ENCODE measurements around the gene CFAP53.
"Not testable (repeated sequence)": the region's sequence is repeated elsewhere in the genome, so short reads cannot be mapped to it uniquely, and the experiment has no call there.

The CFAP53 gene, protein sequence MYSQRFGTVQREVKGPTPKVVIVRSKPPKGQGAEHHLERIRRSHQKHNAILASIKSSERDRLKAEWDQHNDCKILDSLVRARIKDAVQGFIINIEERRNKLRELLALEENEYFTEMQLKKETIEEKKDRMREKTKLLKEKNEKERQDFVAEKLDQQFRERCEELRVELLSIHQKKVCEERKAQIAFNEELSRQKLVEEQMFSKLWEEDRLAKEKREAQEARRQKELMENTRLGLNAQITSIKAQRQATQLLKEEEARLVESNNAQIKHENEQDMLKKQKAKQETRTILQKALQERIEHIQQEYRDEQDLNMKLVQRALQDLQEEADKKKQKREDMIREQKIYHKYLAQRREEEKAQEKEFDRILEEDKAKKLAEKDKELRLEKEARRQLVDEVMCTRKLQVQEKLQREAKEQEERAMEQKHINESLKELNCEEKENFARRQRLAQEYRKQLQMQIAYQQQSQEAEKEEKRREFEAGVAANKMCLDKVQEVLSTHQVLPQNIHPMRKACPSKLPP

DNA sequence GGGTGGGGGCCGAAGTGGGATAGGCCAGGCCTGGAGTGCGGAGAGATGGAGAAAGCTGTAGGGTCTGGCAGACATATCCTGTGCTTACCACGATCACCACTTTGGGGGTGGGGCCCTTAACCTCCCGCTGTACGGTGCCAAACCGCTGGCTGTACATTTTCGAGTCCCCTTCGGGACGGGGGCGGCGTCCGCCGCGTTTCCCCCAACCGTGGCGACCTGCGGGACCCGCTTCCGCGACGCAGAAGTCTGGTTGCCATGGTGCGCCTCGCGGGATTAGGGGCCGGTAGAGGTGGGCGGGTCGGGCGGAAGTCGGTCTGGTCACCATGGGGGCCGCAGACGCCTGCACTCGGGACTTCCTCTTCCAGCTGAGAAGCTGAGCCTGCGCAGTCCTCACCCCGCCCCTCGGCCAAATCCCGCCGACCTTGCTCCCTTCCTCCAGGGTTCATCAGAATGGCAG lies at the start of gene CFAP53:
TSS of gene CFAP53 (minus strand) at position 248 of the 457 bp plus-strand sequence. CDS start at position 157, 91 bp downstream.
- DNase-seq (ENCODE audit: low read depth in 3 of 3), result peak; percentile 68 to 83 (median 75)

GRCh38 chr18:50315100-50315871 lies 49.0 kb upstream of the CFAP53 start:
- DNase-seq (ENCODE audit: low read depth in 3 of 3), result no peak

DNA sequence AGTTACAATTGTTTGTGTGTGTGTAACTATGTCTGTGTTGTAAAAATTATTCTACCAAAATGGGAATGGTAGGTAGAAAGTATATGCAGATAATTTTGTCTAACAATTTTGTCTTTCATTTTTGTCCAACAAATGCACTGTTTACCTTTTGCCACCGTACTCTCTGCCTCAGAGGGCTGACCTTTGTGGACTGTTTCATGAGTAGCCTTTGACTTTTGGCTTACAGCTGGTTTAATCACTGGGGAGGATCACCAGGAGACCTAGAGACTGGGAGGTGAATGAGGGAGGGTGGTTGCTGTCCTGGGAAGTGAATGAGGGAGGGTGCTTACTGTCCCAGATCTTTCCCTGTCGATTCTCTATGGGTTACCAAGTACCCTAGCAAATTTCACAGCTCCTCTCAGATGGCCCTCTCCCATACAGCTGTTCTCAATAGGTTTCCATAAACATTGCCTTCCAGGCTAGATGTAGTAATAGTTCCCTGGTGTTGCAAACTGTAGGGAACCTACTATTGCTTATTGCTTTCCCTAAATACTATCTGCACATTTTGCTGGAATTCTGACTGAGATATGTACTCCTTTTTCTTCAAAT lies 47.7 kb upstream of the CFAP53 start:
- no peak for DNase-seq (ENCODE audit: low read depth in 3 of 3)

GRCh38 chr18:50313031-50313607 lies 46.8 kb upstream of the CFAP53 start:
- no peak for DNase-seq (ENCODE audit: low read depth in 3 of 3)

GRCh38 chr18:50312296-50313030 lies 46.2 kb upstream of the CFAP53 start:
- DNase-seq (ENCODE audit: low read depth in 3 of 3), result no peak

GRCh38 chr18:50311650-50312049 lies 45.4 kb upstream of the CFAP53 start:
- DNase-seq (ENCODE audit: low read depth in 3 of 3), result no peak

- DNase-seq (ENCODE audit: low read depth in 3 of 3), result no peak
These were observed 43.8 kb upstream of the CFAP53 start for GRCh38 chr18:50310080-50310479.

GRCh38 chr18:50308851-50309250 lies 42.6 kb upstream of the CFAP53 start:
- DNase-seq (ENCODE audit: low read depth in 3 of 3), result not testable (repeated sequence)

- peak; percentile 79 to 91 (median 81) for DNase-seq (ENCODE audit: low read depth in 3 of 3)
These were observed 41.6 kb upstream of the CFAP53 start for GRCh38 chr18:50307738-50308470.

DNA sequence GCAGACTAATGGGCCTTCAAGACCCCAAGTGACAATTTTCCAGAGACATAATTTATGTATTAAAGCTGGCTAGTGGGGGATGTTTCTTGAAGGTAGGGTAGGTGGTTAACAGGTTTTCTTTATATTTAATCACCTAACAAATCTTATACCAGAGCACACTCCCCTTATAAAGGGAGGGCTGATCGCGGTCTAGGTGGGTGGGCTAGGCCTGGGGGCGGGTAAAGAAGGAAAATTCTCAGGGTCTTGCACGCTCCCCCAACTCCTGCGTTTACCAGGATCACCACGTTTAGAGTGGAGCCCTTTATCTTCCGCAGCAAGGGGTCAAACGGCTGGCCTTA lies 41.1 kb upstream of the CFAP53 start:
- DNase-seq (ENCODE audit: low read depth in 3 of 3), result no peak

DNA sequence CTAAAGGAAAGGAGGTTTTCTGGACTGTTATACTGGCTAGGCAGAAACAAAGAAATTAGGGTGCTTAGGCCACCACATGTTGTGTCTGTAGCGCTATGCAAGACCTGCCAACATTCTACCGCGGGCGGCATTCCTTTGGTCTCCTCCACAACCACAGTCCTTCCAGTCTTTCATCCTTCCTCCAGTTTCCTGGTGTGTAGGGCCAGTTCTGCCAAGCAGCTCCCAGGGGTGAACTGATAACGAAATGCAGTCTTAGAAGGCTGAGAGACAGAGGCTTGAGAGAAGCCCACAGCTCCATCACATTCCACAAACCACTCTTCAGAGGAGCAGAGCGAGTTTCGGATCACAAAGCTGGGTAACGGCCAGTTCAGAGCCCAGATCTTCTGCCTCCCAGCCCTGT lies 40.6 kb upstream of the CFAP53 start:
- no peak for DNase-seq (ENCODE audit: low read depth in 3 of 3)

GRCh38 chr18:50301074-50301473 lies 34.8 kb upstream of the CFAP53 start:
- no peak for DNase-seq (ENCODE audit: low read depth in 3 of 3)

DNA sequence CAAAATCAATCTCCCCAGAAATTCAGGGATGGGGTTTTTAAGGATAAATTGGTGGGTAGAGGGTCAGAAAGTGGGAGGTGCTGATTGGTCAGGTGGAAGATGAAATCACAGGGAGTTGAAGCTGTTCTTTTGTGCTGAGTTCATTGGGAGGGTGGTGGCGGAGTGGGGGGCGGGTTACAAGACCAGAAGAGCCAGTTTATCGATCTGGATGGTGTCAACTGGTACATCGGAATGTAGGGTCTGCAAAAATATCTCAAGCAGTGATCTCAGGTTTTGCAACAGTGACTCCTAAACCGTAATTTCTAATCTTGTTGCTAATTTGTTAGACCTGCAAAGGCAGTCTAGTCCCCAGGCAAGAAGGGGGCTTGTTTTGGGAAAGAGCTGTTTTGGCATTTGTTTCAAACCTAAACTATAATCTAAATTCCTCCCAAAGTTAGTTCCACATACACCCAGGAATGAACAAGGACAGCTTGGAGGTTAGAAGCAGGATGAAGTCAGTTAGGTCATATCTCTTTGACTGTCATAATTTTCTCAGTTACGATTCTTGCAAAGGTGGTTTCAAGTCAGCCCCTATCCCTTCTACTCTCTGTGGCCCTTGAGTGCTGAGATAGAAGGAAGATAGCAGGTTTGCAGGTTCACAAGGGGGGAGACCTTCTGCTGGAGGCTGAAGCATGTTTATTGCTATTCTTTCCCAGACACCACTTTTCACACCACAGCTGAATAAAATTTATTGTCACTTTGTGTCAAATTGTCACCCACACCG lies 33.5 kb upstream of the CFAP53 start:
- no peak for DNase-seq (ENCODE audit: low read depth in 3 of 3)

- no peak for DNase-seq (ENCODE audit: low read depth in 3 of 3)
These were observed 32.4 kb upstream of the CFAP53 start for GRCh38 chr18:50298443-50299284.

GRCh38 chr18:50297621-50298442 lies 31.5 kb upstream of the CFAP53 start:
- peak in 2 of 3 donors; percentile 56 to 62 for DNase-seq (ENCODE audit: low read depth in 3 of 3)

- DNase-seq (ENCODE audit: low read depth in 3 of 3), result no peak
These were observed 26.7 kb upstream of the CFAP53 start for GRCh38 chr18:50293039-50293438.

DNA sequence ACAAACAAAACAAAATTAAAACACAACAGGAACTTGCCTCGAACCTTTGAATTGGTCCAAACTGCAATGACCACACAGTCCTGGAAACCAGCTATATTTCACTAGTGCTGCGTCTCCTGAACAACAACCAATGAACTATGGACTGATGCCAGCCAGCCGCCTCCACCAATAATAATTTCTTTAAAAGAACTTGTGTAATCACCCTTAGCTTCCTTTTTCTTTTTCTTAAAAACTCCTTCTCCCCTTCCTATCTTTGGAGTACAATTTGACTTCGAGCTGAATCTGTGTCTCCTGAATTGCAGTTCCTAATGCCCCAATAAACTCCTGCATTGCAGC lies 22.8 kb upstream of the CFAP53 start:
- DNase-seq (ENCODE audit: low read depth in 3 of 3), result no peak

All from stimulated activated CD4-positive, alpha-beta T cell treated with anti-CD3 and anti-CD28 coated beads, TNF-alpha, amount 100 ng/mL, for 48 hours (primary cell).